Measurements from ENCODE around the gene FMNL1. TPM values are rescaled to one million over a fixed set of nuclear protein-coding genes. Genes with fewer than 3 reads are reported as not detected.

FMNL1 gene
- total RNA-seq, 2 donors from 2014 or later, result 4.0 to 5.2 TPM

DNA sequence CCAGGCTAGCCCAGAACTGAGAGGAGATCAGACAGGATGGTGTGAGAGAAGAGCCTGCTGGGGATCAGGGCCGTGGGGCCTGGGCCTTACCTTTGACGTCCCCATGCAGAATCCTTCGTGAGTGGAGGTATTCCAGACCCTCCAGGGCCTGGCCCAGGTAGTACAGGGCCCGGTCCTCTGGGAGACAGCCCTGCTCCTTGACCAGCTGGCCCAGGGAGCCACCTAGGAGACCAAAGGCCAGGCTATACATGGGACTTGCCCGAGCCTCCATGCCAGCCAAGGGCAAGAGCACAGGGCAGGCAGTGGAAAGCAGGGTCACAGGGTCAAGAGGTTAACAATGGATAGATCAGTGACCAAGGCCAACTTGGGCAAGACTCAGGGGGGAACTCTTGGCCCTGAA is 52.3 kb downstream of the FMNL1 start:
- H3K27me3 ChIP-seq, result no peaks in the 10 kb centered on the region
- H3K9me3 ChIP-seq, result no peaks in the 10 kb centered on the region
- ATAC-seq (no peak), DNase-seq (no peak)
- 82% methylated on average over 5 of the region's 5 CpGs; no CpG with 5 or more reads in 1 of the 2 donors for WGBS, 2 donors
- H3K4me1 ChIP-seq, result peaks cover 18% of the 10 kb centered on the region
- TF ChIP-seq POLR2A (IDR thresholded peaks at IDR 0.05), result no peak
- TF ChIP-seq, protein P1, sequence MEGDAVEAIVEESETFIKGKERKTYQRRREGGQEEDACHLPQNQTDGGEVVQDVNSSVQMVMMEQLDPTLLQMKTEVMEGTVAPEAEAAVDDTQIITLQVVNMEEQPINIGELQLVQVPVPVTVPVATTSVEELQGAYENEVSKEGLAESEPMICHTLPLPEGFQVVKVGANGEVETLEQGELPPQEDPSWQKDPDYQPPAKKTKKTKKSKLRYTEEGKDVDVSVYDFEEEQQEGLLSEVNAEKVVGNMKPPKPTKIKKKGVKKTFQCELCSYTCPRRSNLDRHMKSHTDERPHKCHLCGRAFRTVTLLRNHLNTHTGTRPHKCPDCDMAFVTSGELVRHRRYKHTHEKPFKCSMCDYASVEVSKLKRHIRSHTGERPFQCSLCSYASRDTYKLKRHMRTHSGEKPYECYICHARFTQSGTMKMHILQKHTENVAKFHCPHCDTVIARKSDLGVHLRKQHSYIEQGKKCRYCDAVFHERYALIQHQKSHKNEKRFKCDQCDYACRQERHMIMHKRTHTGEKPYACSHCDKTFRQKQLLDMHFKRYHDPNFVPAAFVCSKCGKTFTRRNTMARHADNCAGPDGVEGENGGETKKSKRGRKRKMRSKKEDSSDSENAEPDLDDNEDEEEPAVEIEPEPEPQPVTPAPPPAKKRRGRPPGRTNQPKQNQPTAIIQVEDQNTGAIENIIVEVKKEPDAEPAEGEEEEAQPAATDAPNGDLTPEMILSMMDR (IDR thresholded peaks at IDR 0.05), result no peak
- peaks cover 11 to 29% of the 10 kb centered on the region in 2 donors for H3K36me3 ChIP-seq (replicated peaks in 1 of 2; ENCODE audit: insufficient read depth in 1 of 2, low read depth in 2 of 2)
- intact Hi-C loops (cut with DNase I), result loop anchor here (5.0 kb wide), 1 partner anchor 53 kb away; no protein-coding TSS in a partner anchor
- H3K4me3 ChIP-seq, result no peak overlapping the region
- no peak overlapping the region for H3K27ac ChIP-seq

DNA sequence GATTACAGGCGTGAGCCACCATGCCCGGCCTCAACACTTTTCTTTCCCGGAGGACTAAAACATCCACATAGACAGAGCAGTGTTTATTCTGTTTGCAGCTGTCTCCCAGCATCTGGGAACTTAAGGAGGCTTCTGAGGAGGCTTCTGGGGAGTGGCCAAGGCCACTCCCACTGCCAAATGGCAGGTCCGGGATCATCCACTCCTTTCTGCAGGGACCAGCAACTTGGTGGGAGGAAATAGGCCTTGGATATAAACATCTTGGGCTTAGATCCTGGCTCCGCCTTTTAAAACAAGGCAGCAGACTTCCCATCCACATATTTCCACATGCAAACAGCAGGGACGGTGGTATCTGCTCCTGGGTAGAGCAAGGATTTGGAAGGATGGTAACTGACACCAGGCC is 54.3 kb downstream of the FMNL1 start:
- 65 to 74% methylated on average over 6 of the region's 6 CpGs for WGBS, 2 donors
- H3K27ac ChIP-seq, result no peak overlapping the region

DNA sequence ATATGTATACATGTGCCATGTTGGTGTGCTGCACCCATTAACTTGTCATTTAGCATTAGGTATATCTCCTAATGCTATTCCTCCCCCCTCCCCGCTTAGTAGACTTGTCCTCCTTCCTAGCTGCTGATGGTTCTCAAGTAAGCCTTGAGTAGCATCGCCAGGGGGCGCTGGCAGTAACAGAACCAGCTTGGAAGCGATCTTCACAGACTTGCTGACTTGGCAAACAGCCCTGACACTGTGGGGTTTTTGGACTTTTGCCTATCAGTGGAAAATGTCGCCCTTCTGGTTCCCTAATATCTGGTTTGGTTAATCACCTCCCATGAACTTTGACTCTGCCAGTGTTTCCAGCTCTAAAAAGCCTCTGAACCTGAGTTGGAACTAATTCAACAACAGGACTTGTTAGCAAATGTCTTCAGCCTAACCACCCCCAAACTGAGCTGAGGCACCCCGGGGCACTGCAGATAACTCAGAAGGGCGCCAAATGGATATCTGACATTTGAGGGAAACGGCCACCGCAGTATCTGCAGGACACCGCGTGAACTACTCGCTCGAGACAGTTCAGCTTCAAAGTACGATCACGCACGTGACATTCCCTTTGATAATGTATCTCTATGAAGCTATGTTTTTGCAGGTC is 55.6 kb downstream of the FMNL1 start:
- Histone ChIP-seq H3K27me3 (no peaks in the 10 kb centered on the region), H3K27ac (peak overlapping the region; percentile 70 to 93 (median 86)), H3K4me3 (no peak overlapping the region), H3K36me3 (replicated peaks in 1 of 2; ENCODE audit: insufficient read depth in 1 of 2, low read depth in 2 of 2) (peaks cover 0 to 9% of the 10 kb centered on the region in 2 donors), H3K9me3 (no peaks in the 10 kb centered on the region), H3K4me1 (peaks cover 27% of the 10 kb centered on the region)
- intact Hi-C loops (cut with DNase I), result no loop called here
- peak in 1 of 3 donors; percentile 4 for TF ChIP-seq POLR2A (IDR thresholded peaks at IDR 0.05)
- TF ChIP-seq, protein P1 (IDR thresholded peaks at IDR 0.05), result peak; percentile 68 to 98 (median 95)
- ATAC-seq (peak; percentile 86), DNase-seq (peak; percentile 96 to 99 (median 98))
- WGBS, 2 donors, result 9 to 13% methylated on average over 16 of the region's 16 CpGs

More for the DNA sequence above, 54.3 kb downstream of the FMNL1 start:
- TF ChIP-seq POLR2A (IDR thresholded peaks at IDR 0.05), result no peak
- TF ChIP-seq, protein P1 (IDR thresholded peaks at IDR 0.05), result no peak
- DNase-seq (no peak), ATAC-seq (no peak)
- Histone ChIP-seq H3K36me3 (replicated peaks in 1 of 2; ENCODE audit: insufficient read depth in 1 of 2, low read depth in 2 of 2) (peaks cover 0 to 13% of the 10 kb centered on the region in 2 donors), H3K27me3 (no peaks in the 10 kb centered on the region), H3K9me3 (no peaks in the 10 kb centered on the region), H3K4me1 (peaks cover 27% of the 10 kb centered on the region), H3K4me3 (no peak overlapping the region)
- intact Hi-C loops (cut with DNase I), result no loop called here

DNA sequence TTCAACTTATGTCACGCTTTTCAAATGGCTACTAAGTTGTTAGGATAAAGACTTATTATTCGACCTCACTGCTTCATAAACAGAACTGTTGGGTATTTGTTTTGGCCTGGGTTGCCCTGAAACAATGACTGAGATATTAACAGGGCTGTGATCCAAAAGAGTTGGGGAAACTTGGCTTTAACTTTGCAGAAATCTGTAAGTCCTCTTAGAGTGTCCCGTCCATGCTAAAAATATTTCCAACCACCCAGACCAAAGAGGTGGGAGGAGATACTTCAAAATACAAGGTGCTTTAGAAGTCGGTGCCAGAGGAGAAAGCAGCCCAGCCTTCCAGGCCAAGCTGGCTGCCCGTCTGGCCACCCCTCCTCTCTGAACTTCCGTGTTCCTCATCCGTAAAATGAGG is 56.3 kb downstream of the FMNL1 start:
- peak; percentile 51 to 68 (median 60) for DNase-seq
- ATAC-seq, result peak; percentile 72
- Histone ChIP-seq H3K27me3 (no peaks in the 10 kb centered on the region), H3K36me3 (replicated peaks in 1 of 2; ENCODE audit: insufficient read depth in 1 of 2, low read depth in 2 of 2) (peaks cover 0 to 12% of the 10 kb centered on the region in 2 donors), H3K4me3 (no peak overlapping the region), H3K9me3 (no peaks in the 10 kb centered on the region), H3K4me1 (peaks cover 27% of the 10 kb centered on the region), H3K27ac (peak overlapping the region; percentile 70 to 93 (median 86))
- 11 to 14% methylated on average over 7 of the region's 7 CpGs for WGBS, 2 donors
- peak in 1 of 3 donors; percentile 4 for TF ChIP-seq POLR2A (IDR thresholded peaks at IDR 0.05)
- TF ChIP-seq, protein P1 (IDR thresholded peaks at IDR 0.05), result peak in 1 of 7 experiments; percentile 4
- intact Hi-C loops (cut with DNase I), result loop anchor here (2.0 kb wide), 1 partner anchor 107 kb away; no protein-coding TSS in a partner anchor

Measured in body of pancreas (tissue), 4 donors.